Activated T-helper 1 cell treated with anti-CD3 and anti-CD28 coated beads, Interleukin-2, amount 50 U/mL, for 16 hours (primary cell): ENCODE results near the gene PSME4.

Source experiments
- DNase-seq, 2 donors: peaks; one replicate each; pipeline ENCODE4 v3.0.0-alpha.2; 2020; ENCODE audit warnings: low read depth in 1 of 2, low spot score in 1 of 2

PSME4 gene, protein sequence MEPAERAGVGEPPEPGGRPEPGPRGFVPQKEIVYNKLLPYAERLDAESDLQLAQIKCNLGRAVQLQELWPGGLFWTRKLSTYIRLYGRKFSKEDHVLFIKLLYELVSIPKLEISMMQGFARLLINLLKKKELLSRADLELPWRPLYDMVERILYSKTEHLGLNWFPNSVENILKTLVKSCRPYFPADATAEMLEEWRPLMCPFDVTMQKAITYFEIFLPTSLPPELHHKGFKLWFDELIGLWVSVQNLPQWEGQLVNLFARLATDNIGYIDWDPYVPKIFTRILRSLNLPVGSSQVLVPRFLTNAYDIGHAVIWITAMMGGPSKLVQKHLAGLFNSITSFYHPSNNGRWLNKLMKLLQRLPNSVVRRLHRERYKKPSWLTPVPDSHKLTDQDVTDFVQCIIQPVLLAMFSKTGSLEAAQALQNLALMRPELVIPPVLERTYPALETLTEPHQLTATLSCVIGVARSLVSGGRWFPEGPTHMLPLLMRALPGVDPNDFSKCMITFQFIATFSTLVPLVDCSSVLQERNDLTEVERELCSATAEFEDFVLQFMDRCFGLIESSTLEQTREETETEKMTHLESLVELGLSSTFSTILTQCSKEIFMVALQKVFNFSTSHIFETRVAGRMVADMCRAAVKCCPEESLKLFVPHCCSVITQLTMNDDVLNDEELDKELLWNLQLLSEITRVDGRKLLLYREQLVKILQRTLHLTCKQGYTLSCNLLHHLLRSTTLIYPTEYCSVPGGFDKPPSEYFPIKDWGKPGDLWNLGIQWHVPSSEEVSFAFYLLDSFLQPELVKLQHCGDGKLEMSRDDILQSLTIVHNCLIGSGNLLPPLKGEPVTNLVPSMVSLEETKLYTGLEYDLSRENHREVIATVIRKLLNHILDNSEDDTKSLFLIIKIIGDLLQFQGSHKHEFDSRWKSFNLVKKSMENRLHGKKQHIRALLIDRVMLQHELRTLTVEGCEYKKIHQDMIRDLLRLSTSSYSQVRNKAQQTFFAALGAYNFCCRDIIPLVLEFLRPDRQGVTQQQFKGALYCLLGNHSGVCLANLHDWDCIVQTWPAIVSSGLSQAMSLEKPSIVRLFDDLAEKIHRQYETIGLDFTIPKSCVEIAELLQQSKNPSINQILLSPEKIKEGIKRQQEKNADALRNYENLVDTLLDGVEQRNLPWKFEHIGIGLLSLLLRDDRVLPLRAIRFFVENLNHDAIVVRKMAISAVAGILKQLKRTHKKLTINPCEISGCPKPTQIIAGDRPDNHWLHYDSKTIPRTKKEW (N-terminal part only)

GRCh38 chr2:53970724-53971602 lies at the start of gene PSME4:
PSME4 (minus strand) TSS chr2:53970993; CDS start chr2:53970784, 209 bp downstream.
- DNase-seq: peak; percentile 91

GRCh38 chr2:54015798-54016699 lies 45.3 kb upstream of the PSME4 start:
- no peak for DNase-seq

GRCh38 chr2:54013996-54014395 lies 43.2 kb upstream of the PSME4 start:
- no peak for DNase-seq

DNA sequence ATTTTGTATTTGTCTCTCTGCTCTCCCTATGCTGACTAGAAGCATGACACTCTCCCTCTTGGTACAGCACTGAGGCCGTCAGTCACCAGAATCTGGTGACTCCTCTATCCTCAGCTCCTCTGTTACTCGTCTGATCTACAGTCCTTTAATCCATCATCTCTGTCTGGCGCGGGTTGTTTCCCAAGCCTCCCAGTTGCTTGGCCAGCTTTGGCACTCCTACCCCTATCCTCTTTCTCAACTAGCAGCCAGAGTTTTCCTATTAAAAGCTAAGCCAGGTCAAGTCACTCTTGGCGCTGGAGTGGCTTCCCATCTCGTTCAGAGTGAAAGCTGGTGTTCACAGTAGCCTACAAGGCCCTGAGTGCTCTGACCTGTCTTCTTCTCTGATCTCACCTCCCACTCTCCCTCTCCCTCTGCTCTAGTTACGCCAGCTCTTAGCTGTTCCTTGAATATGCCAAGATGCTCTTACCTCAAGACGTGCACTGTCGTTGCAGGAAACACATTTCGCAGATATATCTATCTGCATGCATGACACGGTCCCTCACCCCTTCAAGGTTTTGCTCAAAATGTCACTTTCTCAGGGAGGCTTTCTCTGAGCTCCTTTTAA lies 41.8 kb upstream of the PSME4 start:
- DNase-seq: no peak

GRCh38 chr2:54009549-54009948 lies 38.8 kb upstream of the PSME4 start:
- DNase-seq: no peak

DNA sequence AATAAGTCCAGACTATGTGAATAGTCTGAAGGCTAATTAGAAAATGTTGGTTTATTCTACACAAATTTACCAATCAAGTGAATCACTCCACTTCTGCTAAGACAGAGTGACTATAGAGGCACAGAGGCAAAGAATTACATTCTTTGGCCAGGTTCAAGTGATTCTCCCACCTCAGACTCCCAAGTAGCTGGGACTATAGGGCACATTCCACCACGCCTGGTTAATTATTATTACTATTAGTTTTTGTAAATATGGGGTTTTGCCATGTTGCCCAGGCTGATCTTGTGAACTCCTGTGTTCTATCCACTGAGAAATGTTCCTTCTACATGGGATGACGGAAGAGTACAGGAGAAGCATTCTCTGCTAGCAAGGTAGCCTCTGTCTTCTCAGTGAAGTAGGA lies 37.6 kb upstream of the PSME4 start:
- DNase-seq: no peak

GRCh38 chr2:54000524-54000923 lies 29.7 kb upstream of the PSME4 start:
- DNase-seq: no peak

GRCh38 chr2:54000122-54000521 lies 29.3 kb upstream of the PSME4 start:
- no peak for DNase-seq

DNA sequence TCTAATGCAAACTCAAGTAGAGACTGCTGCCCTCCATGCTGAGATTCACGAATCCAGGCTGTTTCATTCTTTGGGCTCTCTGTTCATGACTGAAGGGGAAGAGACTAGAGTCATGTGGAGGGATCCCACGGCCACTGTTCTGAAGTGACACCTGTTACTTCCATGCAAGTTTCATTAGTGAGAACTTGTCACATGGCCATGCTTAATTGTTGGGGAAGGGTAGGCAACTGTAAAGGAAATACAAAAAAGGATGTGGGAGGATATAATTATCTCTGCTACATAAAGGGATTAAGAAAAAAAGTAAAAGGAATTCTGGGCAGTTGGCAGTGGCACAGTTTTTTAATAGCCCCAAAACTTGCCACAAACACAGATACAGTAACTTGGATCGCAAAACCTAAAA lies 28.0 kb upstream of the PSME4 start:
- no peak for DNase-seq

- no peak for DNase-seq
Measured at GRCh38 chr2:53994818-53995808, 24.3 kb upstream of the PSME4 start.

DNA sequence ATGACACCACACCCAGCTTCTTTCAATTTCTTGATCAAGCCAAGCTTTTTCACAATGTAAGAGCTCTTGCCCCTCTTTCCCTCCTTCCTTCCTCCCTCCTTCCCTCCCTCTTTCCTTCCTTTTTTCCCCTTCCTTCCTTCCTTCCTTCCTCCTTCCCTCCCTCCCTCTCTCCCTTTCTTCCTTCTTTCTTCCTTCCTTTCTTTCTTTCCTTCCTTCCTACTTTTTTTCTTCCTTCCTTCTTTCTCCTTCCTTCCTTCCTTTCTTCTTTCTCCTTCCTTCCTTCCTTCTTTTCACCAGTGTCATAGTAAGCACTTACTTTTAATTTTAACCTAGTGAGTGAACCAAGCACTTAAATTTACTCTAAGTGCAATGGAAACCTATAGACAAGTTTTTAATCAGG lies 21.2 kb upstream of the PSME4 start:
- no peak for DNase-seq

DNA sequence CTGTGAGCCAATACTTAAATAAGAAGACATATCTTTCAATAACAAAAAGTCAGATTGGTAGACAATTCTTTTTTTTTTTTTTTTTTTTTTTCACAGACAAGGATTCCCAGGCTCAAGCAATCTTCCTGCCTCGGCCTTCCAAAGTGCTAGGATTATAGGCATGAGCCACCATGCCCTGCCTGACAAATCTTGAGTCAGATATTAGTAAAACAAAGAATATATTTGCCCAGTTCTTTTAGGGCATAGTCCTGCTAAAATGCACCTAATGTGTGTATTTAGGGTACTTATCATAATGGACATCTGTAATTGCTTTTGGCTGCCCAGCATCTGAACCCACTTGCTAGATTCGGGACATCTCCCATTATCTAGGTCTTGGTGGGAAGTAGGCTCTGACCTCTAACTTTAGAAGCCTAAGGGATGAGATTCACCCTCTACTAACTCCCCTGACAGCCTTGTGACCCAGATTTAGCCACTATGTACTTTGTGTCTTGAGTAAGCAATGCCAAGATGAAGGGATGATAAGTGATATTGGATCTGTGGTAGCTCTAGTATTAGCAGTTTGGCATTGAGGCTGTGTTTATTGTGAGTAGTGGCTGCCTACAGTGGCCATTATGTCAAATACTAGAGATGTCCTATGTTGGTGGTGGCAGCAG lies 18.5 kb upstream of the PSME4 start:
- DNase-seq: no peak

- DNase-seq: no peak
Measured at GRCh38 chr2:53987336-53987921, 16.6 kb upstream of the PSME4 start.

GRCh38 chr2:53985646-53986045 lies 14.9 kb upstream of the PSME4 start:
- no peak for DNase-seq

- DNase-seq: no peak
Measured at GRCh38 chr2:53969968-53970723, 647 bp downstream of the PSME4 start.

DNA sequence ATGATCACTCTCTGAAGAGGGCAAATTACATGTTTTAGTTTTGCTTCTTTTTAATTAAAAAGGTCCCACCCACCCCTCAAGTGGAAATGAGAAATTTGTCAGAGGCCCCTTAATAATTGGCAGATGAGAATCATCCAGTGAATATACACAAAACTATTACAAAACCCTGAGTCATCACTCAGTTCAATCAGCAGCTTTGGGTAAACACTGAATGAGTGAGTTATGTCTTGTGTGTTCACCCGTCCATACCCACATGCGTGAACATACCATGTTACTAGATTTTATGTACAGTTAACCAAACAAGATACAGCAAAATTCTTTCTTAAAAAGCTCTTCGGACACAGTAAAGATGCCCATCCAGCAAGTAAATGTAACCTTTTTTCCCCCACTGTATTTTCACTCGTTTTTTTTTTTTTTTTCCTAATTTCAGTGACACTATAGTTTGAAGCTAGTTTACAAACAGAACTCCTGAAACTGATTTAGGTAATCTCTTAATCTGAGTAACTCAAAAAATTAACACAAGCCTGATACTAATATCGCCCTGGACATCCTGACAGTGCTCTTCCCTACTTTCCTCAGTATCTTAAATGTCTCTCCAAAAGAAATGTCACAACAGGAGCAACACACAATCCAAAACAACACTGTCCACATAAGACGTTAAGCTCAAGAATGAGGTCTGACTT lies 1.4 kb downstream of the PSME4 start:
- no peak for DNase-seq
